ENCODE measurements around the gene SALL4.

DNA sequence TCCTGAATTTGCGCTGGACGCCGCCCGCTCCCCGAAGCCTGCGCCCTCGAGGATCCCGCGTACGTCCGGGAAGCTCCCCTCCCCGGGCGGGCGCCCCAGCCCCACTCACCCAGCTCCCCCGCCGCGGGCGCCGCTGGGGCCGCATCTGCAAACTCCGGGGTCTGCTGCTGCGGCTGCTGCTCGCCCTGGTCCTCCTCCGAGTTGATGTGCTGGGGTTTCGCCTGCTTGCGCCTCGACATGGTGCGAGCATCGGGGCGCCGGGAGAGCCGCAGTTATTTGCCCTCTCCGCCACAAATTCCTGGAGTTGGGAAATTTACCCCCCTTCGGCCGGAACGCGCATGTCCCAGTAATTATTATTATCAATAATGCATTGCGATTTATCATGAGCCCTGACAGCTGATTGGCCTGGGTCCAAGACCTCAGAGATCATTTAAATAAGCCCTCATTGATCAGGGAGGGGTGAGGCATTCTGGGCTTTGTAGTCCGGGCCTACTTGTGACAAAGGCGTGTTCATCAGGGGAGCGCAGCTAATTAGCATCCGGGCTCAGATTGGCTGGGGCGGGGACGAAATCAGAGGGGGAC, at the start of gene SALL4:
- TF ChIP-seq POLR2A (IDR thresholded peaks at IDR 0.05; ENCODE audit: low read depth, low read length) (no peak), TAF1 (IDR thresholded peaks at IDR 0.05; ENCODE audit: borderline replicate concordance, low read depth, low read length) (no peak)
